Measurements from ENCODE around the gene TEX30.
"Not testable (repeated sequence)": the region's sequence is repeated elsewhere in the genome, so short reads cannot be mapped to it uniquely, and the experiment has no call there.

TEX30 gene

GRCh38 chr13:102773441-102774213, at the start of gene TEX30:
Gene TEX30 (minus strand): TSS chr13:102773786. CDS start chr13:102770026, 3,760 bp downstream.
- DNase-seq (ENCODE audit: low spot score) (peak; percentile 89), FAIRE-seq (peak; percentile 81)

GRCh38 chr13:102817907-102818306, 44.3 kb upstream of the TEX30 start:
- FAIRE-seq, result no peak

GRCh38 chr13:102817241-102817640, 43.7 kb upstream of the TEX30 start:
- FAIRE-seq (no peak), DNase-seq (ENCODE audit: low spot score) (no peak)

More at GRCh38 chr13:102817907-102818306, 44.3 kb upstream of the TEX30 start:
- no peak for DNase-seq (ENCODE audit: low spot score)

GRCh38 chr13:102816708-102817107, 43.1 kb upstream of the TEX30 start:
- DNase-seq (ENCODE audit: low spot score), result no peak
- no peak for FAIRE-seq

GRCh38 chr13:102815788-102816187, 42.2 kb upstream of the TEX30 start:
- no peak for FAIRE-seq
- no peak for DNase-seq (ENCODE audit: low spot score)

- FAIRE-seq (no peak), DNase-seq (ENCODE audit: low spot score) (no peak)
These were observed 41.2 kb upstream of the TEX30 start for GRCh38 chr13:102814793-102815192.

GRCh38 chr13:102814025-102814607, 40.5 kb upstream of the TEX30 start:
- DNase-seq (ENCODE audit: low spot score), result no peak
- no peak for FAIRE-seq

- no peak for FAIRE-seq
- DNase-seq (ENCODE audit: low spot score), result peak; percentile 5
These were observed 39.2 kb upstream of the TEX30 start for GRCh38 chr13:102812611-102813287.

GRCh38 chr13:102807699-102808098, 34.1 kb upstream of the TEX30 start:
- DNase-seq (ENCODE audit: low spot score) (no peak), FAIRE-seq (no peak)

GRCh38 chr13:102805680-102806079, 32.1 kb upstream of the TEX30 start:
- FAIRE-seq, result no peak
- DNase-seq (ENCODE audit: low spot score), result no peak

- FAIRE-seq (no peak), DNase-seq (ENCODE audit: low spot score) (peak; percentile 80)
These were observed 26.8 kb upstream of the TEX30 start for GRCh38 chr13:102800145-102801041.

GRCh38 chr13:102799426-102800144, 26.0 kb upstream of the TEX30 start:
- DNase-seq (ENCODE audit: low spot score), result peak; percentile 14
- FAIRE-seq, result no peak

GRCh38 chr13:102798581-102799425, 25.2 kb upstream of the TEX30 start, which contains the start of the genes BIVM and POGLUT2:
Gene BIVM (plus strand): TSS chr13:102799119. CDS start chr13:102807268, 8,149 bp downstream.
Gene POGLUT2 (minus strand): TSS chr13:102798976. CDS start chr13:102798670, 306 bp downstream.
- DNase-seq (ENCODE audit: low spot score) (peak; percentile 92), FAIRE-seq (no peak)

- DNase-seq (ENCODE audit: low spot score) (no peak), FAIRE-seq (no peak)
These were observed 20.2 kb upstream of the TEX30 start for GRCh38 chr13:102793611-102794355.

GRCh38 chr13:102792396-102792795, 18.8 kb upstream of the TEX30 start:
- no peak for FAIRE-seq
- DNase-seq (ENCODE audit: low spot score), result no peak

GRCh38 chr13:102788683-102789082, 15.1 kb upstream of the TEX30 start:
- DNase-seq (ENCODE audit: low spot score), result no peak
- no peak for FAIRE-seq

GRCh38 chr13:102784483-102784882, 10.9 kb upstream of the TEX30 start:
- FAIRE-seq, result no peak

GRCh38 chr13:102781591-102781990, 8.0 kb upstream of the TEX30 start:
- DNase-seq (ENCODE audit: low spot score) (no peak), FAIRE-seq (no peak)

More at GRCh38 chr13:102784483-102784882, 10.9 kb upstream of the TEX30 start:
- no peak for DNase-seq (ENCODE audit: low spot score)

- not testable (repeated sequence) for DNase-seq (ENCODE audit: low spot score); FAIRE-seq
These were observed 7.1 kb upstream of the TEX30 start for GRCh38 chr13:102780656-102781055.
